Adipose tissue (tissue), 3 donors: Measurements from ENCODE around the gene GRK4. TPM values are rescaled to one million over a fixed set of nuclear protein-coding genes. Genes with fewer than 3 reads are reported as not detected.
A peak's percentile ranks its signal among the peaks of the same experiment; 100 is the strongest.
"Not testable (repeated sequence)": the region's sequence is repeated elsewhere in the genome, so short reads cannot be mapped to it uniquely, and the experiment has no call there.

Experiments
- H3K27ac ChIP-seq: one replicate; pipeline ENCODE4 v1.5.1; 2013; ENCODE audit warnings: low read depth, low read length
- WGBS, 3 donors: extraction: QIAGEN DNeasy Blood & Tissue Kit; methylation state at CpG; one replicate each; pipeline ENCODE4 v1.1.7; 2013; 5-methylcytosine and 5-hydroxymethylcytosine counted together
- polyA plus RNA-seq, 3 donors: library from polyadenylated mRNA; stranded (reverse); fragments of 200-250 nt; gene quantifications; one replicate each; pipeline ENCODE4 v1.2.3, GENCODE V29; 2013
- donor health status: healthy with polysubstance abuse.
- donor health status: Bipolar disorder and iron deficiency.
- donor health status: healthy.

GRK4 gene
- polyA plus RNA-seq, 3 donors: 3.4 to 5.4 (median 3.4) TPM

DNA sequence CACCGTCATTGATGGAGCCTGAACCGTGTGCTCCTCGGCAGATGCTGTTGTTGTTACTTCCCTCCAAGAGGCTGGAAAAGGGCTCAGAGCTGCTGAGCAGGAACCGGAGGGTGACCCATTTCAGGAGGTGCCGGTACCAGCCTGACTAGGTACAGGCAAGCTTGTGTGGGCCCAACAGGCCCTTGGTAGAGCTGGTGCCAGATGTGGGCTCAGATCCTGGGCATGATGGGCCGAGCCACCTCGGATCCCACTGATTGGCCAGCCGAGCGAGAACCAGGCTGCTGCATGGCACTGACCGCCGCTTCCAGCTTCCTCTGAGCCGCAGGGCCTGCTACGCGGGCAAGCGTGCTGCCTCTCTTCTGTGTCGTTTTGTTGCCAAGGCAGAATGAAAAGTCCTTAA lies 33.9 kb upstream of the GRK4 start:
- WGBS, 3 donors: 86 to 89% (median 88%) methylated on average over 16 of the region's 16 CpGs
- no peak overlapping the region for H3K27ac ChIP-seq

DNA sequence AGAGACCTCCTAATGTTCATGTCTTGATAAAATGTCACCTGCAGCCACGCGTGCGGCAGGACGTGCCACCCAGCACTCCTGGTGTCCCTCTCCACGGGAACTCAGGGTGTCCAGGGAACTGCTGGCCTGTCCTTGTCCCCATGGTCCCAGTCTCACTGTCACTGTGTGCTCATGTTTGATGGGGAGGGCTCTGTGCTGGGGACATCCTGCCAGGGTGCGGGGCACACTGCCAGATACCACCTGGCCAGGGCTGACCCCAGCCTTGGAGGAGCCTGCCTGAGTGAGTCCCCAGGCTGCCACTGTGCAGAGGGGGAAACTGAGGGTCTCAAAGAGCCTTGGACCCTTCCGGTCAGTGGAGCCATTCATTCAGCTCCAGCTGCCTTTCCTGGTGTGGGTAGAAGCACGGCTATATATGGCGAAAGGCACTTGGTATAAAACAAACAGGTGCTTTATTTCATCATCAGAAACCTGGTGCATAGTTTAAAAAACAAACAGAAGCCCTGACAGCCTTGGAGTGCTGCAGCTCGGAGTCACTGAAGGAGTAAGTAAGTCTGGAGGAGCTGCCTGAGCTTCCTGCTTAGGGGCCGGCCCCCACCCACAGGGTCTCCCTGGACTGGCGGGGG lies 33.1 kb upstream of the GRK4 start:
- 62 to 84% (median 83%) methylated on average over 12 of the region's 12 CpGs for WGBS, 3 donors

DNA sequence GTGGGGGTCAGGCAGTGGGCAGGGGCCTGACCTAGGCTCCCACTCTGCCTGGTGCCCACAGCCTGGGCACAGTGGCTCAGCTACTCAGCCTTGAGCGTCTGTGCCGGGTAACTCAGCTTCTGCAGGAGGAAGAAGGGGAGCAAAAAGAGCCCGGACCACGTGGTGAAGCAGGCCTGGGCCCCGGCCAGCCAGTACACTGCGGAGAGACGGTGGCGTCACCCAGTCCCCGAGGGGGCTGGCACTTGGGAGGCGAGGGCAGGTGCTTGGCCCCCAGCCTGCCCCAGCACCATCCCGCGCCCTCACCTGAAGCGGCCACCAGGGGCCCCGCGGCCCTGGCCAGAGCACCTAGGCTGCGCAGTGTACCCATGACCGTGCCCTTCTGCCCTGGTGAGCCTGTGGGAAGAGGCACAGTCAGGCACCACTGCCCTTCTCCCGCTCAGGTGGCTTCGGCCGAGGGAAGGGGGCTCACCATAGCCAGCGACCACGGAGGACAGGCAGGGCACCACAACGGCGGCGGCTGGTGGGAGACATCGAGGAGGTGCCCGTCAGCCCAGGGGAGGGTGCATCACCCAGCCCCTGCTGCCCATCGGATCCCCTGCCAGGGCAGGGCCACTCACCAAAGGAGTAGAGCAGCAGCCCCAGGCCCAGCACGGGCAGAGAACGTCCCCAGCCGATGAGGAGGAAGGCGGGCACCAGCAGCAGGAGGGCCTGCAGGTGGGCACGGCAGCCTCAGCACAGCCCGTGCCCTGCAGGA lies 32.4 kb upstream of the GRK4 start:
- WGBS, 3 donors: 59 to 83% (median 80%) methylated on average over 24 to 34 of the region's 34 CpGs

More for the DNA sequence above, 33.1 kb upstream of the GRK4 start:
- no peak overlapping the region for H3K27ac ChIP-seq

DNA sequence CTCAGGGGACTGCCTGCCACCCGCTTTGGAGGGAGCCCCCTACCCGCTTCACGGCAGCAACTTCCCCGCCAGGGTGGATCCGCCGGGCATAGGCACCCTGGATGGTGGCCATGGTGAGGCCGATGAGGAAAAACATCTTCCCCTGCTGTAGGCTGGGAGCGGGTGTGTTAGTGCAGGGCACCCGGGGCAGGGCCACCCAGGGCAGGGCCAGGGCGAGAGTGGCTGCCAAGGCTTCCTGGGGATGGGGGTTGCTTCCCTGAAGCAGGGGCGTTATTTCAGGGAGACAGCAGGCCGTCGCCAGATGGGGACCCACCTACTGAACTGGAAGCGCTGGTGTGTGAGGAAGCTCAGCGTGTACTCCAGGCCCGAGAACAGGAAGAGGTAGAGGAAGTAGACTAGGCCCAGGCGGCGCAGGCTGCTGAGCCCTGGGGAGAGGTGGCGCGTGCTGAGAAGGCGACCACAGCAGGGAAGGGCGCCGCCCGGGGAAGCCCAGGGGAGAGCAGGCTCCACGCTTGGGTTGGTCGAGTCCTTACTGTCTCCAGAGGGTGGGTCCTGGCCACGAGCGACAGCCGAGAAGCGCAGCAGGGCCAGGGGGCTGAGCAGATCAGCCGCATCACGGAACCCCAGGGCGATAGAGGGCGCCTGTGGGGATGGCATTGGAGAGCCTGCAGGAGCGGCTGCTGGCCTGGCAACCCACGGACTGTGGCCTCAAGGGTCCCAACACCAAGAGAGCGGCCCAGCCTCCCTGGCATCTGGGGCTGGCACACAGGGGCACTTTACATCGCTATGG lies 31.7 kb upstream of the GRK4 start:
- H3K27ac ChIP-seq: no peak overlapping the region

More for the DNA sequence above, 32.4 kb upstream of the GRK4 start:
- H3K27ac ChIP-seq: no peak overlapping the region

GRCh38 chr4:2932321-2932950 lies 30.9 kb upstream of the GRK4 start:
- WGBS, 3 donors: 70 to 88% (median 72%) methylated on average over 18 of the region's 18 CpGs
- no peak overlapping the region for H3K27ac ChIP-seq

More for the DNA sequence above, 31.7 kb upstream of the GRK4 start:
- 48 to 83% (median 53%) methylated on average over 35 to 38 of the region's 38 CpGs for WGBS, 3 donors

- 58 to 67% (median 62%) methylated on average over 15 of the region's 15 CpGs for WGBS, 3 donors
- H3K27ac ChIP-seq: no peak overlapping the region
Observed at GRCh38 chr4:2932951-2933565, 30.3 kb upstream of the GRK4 start.

GRCh38 chr4:2933566-2934076 lies 29.8 kb upstream of the GRK4 start:
- WGBS, 3 donors: 19 to 40% (median 20%) methylated on average over 20 to 31 of the region's 31 CpGs
- peak overlapping the region; percentile 13 for H3K27ac ChIP-seq

- no peak overlapping the region for H3K27ac ChIP-seq
- WGBS, 3 donors: 2 to 3% (median 2%) methylated on average over 52 to 92 of the region's 93 CpGs
Observed at GRCh38 chr4:2934077-2934812, 29.1 kb upstream of the GRK4 start.

DNA sequence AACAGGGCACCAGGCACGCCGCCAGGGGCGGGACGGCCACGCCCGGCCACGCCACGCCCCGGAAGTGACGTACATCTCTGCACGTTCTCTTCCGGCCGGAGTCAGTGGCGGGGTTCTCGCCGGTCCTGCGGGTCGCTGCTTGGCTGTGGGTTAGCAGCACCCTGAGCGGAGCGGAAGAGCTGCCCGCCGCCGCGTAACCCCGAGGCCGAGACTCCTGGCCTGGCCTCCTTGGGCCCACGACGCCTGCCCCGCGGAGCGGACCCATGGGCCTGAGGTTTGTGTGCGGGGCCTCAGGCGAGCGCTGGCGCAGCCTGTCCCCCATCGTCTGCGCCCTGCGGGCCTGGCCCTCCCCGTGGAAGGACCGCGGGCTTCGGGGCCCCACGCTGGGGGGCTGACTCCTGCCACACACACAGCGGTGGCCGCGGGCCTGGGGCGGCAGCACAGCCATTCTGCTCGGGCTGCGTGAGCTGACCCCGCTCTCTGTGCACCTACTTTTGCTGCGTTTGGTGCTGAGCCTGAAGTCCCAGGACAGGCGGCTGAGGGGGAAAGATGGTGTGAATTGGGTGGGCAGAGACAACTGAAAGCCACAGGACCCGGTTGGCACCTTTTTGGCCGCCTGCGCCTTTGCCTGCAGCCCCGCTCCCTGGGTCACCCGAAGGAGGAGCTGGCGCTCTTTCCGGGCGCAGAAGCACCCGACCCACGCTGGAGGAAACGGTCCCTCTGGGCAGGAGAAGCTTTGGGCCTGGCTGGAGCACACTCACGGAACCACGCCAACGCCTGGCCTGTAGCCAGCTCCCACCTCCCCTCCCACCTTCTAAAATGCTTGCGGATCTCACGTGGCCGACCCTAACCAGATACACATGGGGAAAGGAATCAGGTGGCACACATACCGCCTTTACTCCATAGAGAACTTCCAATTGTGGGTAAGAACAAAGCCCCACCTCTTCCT lies 28.3 kb upstream of the GRK4 start:
- 0 to 1% (median 1%) methylated on average over 53 to 70 of the region's 70 CpGs for WGBS, 3 donors
- no peak overlapping the region for H3K27ac ChIP-seq

DNA sequence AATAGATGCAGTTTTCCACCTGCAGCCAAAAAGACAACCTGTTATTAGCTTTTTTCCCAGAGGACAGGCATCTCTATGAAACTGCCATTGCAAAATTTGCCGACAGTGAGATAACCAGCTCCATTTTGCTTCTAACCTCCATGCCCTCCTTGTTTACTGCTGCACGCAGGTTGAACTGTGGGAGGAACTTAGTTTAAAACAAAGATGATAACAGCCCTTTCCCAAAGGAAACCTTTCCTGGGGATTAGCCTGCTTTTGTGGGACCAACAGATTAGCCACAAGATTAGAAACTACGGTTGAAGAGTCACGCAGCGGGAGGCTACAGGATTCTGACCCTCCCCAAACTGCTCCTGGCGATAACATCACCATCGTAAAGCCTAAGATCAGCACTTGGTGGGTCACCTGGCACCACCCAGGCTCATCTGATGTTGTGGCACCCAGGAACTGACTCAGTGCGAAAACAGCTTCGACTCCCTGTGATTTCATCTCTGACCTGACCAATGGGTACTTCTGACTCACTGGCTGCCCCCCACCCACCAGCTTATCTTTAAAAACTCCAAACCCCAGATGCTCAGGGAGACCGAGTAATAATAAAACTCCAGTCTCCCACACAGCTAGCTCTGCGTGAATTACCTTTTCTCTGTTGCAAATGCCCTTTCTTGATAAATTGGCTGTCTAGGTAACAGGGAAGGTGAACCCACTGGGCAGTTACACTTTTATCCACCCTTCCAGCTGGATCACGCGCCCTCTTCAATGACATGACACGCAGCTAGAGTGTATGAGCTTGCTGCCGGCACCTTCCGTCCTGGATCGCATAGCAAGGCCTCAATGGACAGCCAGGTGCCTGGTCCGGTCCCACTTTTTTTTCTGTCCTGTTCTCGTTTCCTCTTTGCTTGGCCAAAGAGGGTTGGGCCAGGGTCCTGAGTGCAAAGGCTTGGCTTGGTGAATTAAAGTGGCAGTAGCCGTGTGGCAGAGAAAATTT lies 27.3 kb upstream of the GRK4 start:
- WGBS, 3 donors: 73 to 76% (median 76%) methylated on average over 20 of the region's 20 CpGs

DNA sequence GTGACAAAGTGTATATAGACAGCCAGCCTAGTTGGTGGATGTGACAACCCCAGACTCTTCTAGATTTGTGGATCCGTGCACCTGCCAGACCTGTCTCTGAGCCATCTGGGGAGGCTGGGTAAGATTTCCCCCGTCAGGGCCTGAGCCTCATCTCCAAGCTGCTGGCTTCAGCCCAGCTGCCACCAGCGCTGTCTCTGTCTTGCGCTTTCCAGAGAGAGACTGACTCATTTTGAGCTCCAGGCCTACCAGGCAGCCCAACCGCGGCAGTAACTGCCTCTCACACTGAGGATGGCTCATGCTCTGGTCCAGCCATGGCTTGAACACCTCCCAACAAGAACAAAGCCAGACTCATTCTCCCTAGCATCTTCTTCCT lies 26.6 kb upstream of the GRK4 start:
- 66 to 81% (median 80%) methylated on average over 6 of the region's 6 CpGs for WGBS, 3 donors
- no peak overlapping the region for H3K27ac ChIP-seq

More for the DNA sequence above, 27.3 kb upstream of the GRK4 start:
- no peak overlapping the region for H3K27ac ChIP-seq

DNA sequence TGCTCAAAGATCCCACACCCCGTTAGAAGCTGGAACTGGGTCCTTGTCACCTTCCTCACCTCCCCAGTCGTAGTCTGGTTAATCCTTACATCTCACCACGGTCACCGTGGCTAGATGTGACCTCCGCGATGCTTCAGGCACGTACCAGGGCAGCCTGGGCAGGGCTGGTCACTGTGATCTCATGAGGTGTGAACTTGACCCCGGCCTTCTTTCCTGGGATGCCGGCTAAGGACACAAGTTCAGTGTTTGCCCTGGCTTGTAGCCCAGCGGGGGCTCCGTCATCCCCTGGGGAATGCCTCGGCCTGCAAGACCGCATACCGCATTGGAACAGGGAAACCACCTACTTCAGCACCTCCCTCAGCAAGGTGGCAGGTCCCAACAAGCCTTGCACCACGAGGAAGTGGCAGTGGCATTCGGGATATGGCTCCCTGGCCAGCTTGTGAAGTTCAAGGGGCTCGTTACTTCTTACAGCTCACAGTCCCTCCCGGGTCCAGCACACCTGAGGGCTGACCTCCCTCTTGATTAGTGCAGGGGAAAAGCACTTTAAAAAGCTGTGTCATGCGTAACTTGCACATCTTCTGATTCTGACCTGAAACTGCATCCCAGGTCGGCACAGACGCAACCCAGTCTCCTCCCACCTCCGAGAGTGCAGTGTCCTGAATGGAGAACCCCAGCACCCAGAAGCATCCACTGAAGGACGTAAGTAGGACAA lies 26.1 kb upstream of the GRK4 start:
- 65 to 81% (median 78%) methylated on average over 23 of the region's 23 CpGs for WGBS, 3 donors
- no peak overlapping the region for H3K27ac ChIP-seq

- H3K27ac ChIP-seq: no peak overlapping the region
- WGBS, 3 donors: 71 to 85% (median 77%) methylated on average over 11 to 12 of the region's 12 CpGs
Observed at GRCh38 chr4:2937986-2938385, 25.4 kb upstream of the GRK4 start.

- WGBS, 3 donors: 89 to 95% (median 92%) methylated on average over 9 to 10 of the region's 10 CpGs
- H3K27ac ChIP-seq: not testable (repeated sequence)
Observed at GRCh38 chr4:2938411-2938810, 25.0 kb upstream of the GRK4 start.

GRCh38 chr4:2938906-2939305 lies 24.5 kb upstream of the GRK4 start:
- no peak overlapping the region for H3K27ac ChIP-seq
- WGBS, 3 donors: 86 to 92% (median 90%) methylated on average over 14 of the region's 14 CpGs
